ENCODE results near the gene ASMTL. TPM values are rescaled to one million over a fixed set of nuclear protein-coding genes. Genes with fewer than 3 reads are reported as not detected.

Gene ASMTL
- total and polyA plus RNA-seq, 10 donors = 21.3 to 35.5 (median 27.2) TPM

GRCh38 chrX:1393871-1394615 is 58.7 kb downstream of the ASMTL start:
- DNase-seq = peak; percentile 42
- WGBS, 5 donors = 68 to 80% (median 76%) methylated on average over 16 of the region's 16 CpGs
- Histone ChIP-seq H3K4me3 (peak overlapping the region in 2 of 8 donors; percentile 92 to 100), H3K36me3 (peaks cover 2 to 55% (median 19%) of the 10 kb centered on the region in 6 donors), H3K27me3 (replicated peaks in 1 of 7) (no peaks in the 10 kb centered on the region), H3K4me1 (peaks cover 24 to 49% (median 40%) of the 10 kb centered on the region in 6 donors), H3K9me3 (no peaks in the 10 kb centered on the region), H3K27ac (peak overlapping the region in 3 of 8 donors; percentile 21 to 99 (median 27))
- TF ChIP-seq POLR2AphosphoS5 (IDR thresholded peaks at IDR 0.05) (no peak), CTCF (IDR thresholded peaks at IDR 0.05 in 8 of 11, conservative IDR thresholded peaks at IDR 0.05 in 3 of 11) (no peak), POLR2A (IDR thresholded peaks at IDR 0.05) (no peak)
- intact Hi-C loops (cut with DNase I; ENCODE audit: low total_unique reads) = no loop called here

- 0 to 3% (median 1%) methylated on average over 19 to 69 of the region's 76 CpGs for WGBS, 5 donors
- Histone ChIP-seq H3K4me1 (peaks cover 29 to 64% (median 53%) of the 10 kb centered on the region in 6 donors), H3K27me3 (replicated peaks in 1 of 7) (no peaks in the 10 kb centered on the region), H3K4me3 (peak overlapping the region; percentile 92 to 100 (median 98)), H3K27ac (peak overlapping the region; percentile 93 to 99 (median 98)), H3K9me3 (no peaks in the 10 kb centered on the region), H3K36me3 (peaks cover 8 to 55% (median 34%) of the 10 kb centered on the region in 6 donors)
- intact Hi-C loops (cut with DNase I; ENCODE audit: low total_unique reads) = no loop called here
- no peak for DNase-seq
- peak in 2 of 3 donors; percentile 1 to 56 for TF ChIP-seq POLR2AphosphoS5 (IDR thresholded peaks at IDR 0.05)
- peak in 1 of 3 donors; percentile 23 for TF ChIP-seq POLR2A (IDR thresholded peaks at IDR 0.05)
- TF ChIP-seq CTCF (IDR thresholded peaks at IDR 0.05 in 8 of 11, conservative IDR thresholded peaks at IDR 0.05 in 3 of 11) = no peak
Measured at GRCh38 chrX:1392376-1393068, 60.2 kb downstream of the ASMTL start.

- peak; percentile 100 for DNase-seq
- TF ChIP-seq POLR2AphosphoS5 (IDR thresholded peaks at IDR 0.05) (peak; percentile 94 to 98 (median 94)), CTCF (IDR thresholded peaks at IDR 0.05 in 8 of 11, conservative IDR thresholded peaks at IDR 0.05 in 3 of 11) (peak in 8 of 11 experiments; percentile 15 to 54 (median 35)), POLR2A (IDR thresholded peaks at IDR 0.05) (peak; percentile 5 to 48 (median 48))
- 0 to 1% (median 1%) methylated on average over 23 to 90 of the region's 90 CpGs for WGBS, 5 donors
- H3K4me3 ChIP-seq = peak within 1 kb of the TSS; percentile 92 to 100 (median 98)
- H3K27ac ChIP-seq = peak within 1 kb of the TSS; percentile 93 to 99 (median 98)
- H3K4me1 ChIP-seq = peaks cover 29 to 71% (median 56%) of the 10 kb centered on the region in 6 donors
- no peaks in the 10 kb centered on the region for H3K27me3 ChIP-seq (replicated peaks in 1 of 7)
- intact Hi-C loops (cut with DNase I; ENCODE audit: low total_unique reads) = no loop called here
- no peaks in the 10 kb centered on the region for H3K9me3 ChIP-seq
- H3K36me3 ChIP-seq = peaks cover 10 to 55% (median 41%) of the 10 kb centered on the region in 6 donors
Measured at GRCh38 chrX:1391707-1392375, 60.9 kb downstream of the ASMTL start, which contains the start of gene SLC25A6. TSS of gene SLC25A6 (minus strand) at chrX:1392113. CDS start at chrX:1392009, 104 bp downstream.
